H7 (cell line): ENCODE data around the gene ESPNL. TPM values are rescaled to one million over a fixed set of nuclear protein-coding genes. Genes with fewer than 3 reads are reported as not detected.
A peak's percentile ranks its signal among the peaks of the same experiment; 100 is the strongest.
"Not testable (repeated sequence)": the region's sequence is repeated elsewhere in the genome, so short reads cannot be mapped to it uniquely, and the experiment has no call there.

ENCODE experiments used
- DNase-seq: peaks from one replicate; pipeline ENCODE4 v3.0.0; 2012
- H3K27me3 ChIP-seq: 2 replicates; pipeline ENCODE4 v1.6.0; 2011; ENCODE audit warnings: mild to moderate bottlenecking, low read length; ENCODE audit not compliant: control insufficient read depth, insufficient read depth
- H3K36me3 ChIP-seq: replicated peaks from 2 replicates; pipeline ENCODE4 v1.5.1; 2011; ENCODE audit warnings: low read length; ENCODE audit not compliant: control insufficient read depth, insufficient read depth
- H3K4me3 ChIP-seq: 2 replicates; pipeline ENCODE4 v1.5.1; 2011; ENCODE audit warnings: low read depth, mild to moderate bottlenecking, control low read depth, low read length, moderate library complexity; ENCODE audit not compliant: insufficient read depth
- total RNA-seq: library from RNA; depleted of rRNA; stranded (reverse); fragments of >200 nt; shearing (Covaris generic); gene quantifications from 2 replicates; pipeline ENCODE4 v1.2.3, GENCODE V29; 2014; rRNA removed

The ESPNL gene
- 0.81 and 1.5 TPM in 2 replicates for total RNA-seq

GRCh38 chr2:238100049-238100820 is at the start of gene ESPNL:
Gene ESPNL (plus strand): TSS chr2:238100340. CDS start chr2:238100420, 80 bp downstream.
- no peaks in the 10 kb centered on the region for H3K27me3 ChIP-seq
- DNase-seq = peak; percentile 73
- no peaks in the 10 kb centered on the region for H3K36me3 ChIP-seq
- H3K4me3 ChIP-seq = no peak within 1 kb of the TSS

GRCh38 chr2:238053191-238053776 is 46.9 kb upstream of the ESPNL start:
- no peak for DNase-seq

GRCh38 chr2:238055841-238056240 is 44.3 kb upstream of the ESPNL start:
- H3K4me3 ChIP-seq = no peak overlapping the region
- no peaks in the 10 kb centered on the region for H3K36me3 ChIP-seq
- H3K27me3 ChIP-seq = no peaks in the 10 kb centered on the region
- DNase-seq = no peak

More at GRCh38 chr2:238053191-238053776, 46.9 kb upstream of the ESPNL start:
- H3K27me3 ChIP-seq = no peaks in the 10 kb centered on the region
- H3K36me3 ChIP-seq = no peaks in the 10 kb centered on the region
- no peak overlapping the region for H3K4me3 ChIP-seq

DNA sequence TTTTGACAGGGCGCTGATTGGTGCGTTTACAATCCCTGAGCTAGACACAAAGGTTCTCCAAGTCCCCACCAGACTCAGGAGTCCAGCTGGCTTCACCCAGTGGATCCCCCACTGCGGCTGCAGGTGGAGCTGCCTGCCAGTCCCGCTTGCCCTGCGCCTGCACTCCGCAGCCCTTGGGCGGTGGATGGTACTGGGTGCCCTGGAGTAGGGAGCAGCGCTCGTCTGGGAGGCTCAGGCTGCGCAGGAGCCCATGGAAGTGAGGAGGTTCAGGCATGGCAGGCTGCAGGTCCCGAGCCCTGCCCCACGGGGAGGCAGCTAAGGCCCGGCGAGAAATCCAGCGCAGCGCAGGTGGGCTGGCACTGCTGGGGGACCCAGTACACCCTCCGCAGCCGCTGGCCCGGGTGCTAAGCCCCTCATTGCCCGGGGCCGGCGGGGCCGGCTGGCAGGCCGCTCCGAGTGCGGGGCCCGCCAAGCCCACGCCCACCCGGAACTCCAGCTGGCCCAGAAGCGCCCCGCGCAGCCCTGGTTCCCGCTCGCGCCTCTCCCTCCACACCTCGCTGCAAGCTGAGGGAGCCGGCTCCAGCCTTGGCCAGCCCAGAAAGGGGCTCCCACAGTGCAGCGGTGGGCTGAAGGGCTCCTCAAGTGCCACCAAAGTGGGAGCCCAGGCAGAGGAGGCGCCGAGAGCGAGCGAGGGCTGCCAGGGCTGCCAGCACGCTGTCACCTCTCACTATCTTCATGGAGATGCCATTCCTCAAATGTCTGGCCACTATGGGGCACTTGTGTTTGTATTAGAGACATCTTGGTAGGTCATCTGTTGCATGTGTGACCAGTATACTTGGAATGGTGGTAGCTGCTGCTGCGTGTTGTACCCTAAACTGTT is 42.2 kb upstream of the ESPNL start:
- not testable (repeated sequence) for H3K27me3 ChIP-seq, H3K4me3 ChIP-seq, H3K36me3 ChIP-seq, DNase-seq

DNA sequence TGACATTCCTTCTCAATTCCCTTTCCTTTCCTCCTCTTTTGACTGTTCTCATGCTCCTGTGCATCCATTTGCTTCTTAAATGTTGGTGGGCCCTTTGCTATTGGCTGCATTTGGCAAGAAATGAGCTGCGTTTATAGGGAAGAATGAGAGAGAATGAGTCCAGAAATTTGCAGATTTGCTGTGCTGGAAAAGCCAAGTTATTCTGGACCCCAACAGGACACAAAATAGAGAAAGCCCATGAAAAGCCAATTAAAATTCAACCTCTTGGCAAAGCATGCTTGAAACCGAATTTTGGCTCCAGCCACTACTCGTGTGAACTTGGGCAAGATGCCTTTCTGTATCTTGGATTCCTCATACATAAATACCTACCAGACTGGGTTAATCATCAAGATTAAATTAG is 40.6 kb upstream of the ESPNL start:
- H3K36me3 ChIP-seq = peaks cover 4% of the 10 kb centered on the region

DNA sequence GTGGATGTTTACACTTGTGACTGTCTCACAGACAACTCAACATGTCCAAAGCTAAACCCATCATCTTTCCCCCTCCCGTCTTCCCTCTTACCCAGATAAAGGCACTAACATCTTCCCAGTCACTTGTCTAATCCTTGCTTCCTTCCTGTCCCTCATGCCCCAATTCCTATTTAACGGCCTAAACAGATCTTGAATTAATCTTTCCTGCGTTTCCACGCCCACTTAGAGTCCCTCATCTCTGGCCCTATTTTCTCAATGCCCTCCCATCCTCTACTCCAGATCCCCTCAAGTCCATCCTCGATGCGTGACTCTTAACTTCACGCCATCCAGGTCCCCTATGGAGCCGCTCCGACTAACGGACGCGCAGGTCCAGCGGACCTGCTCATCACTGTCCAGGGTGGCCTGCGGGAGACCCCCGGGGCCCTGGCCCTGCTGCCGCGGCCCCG is 40.0 kb upstream of the ESPNL start:
- Histone ChIP-seq H3K4me3 (peak overlapping the region; percentile 86), H3K36me3 (peaks cover 5% of the 10 kb centered on the region), H3K27me3 (no peaks in the 10 kb centered on the region)
- no peak for DNase-seq

More for the DNA sequence above, 40.6 kb upstream of the ESPNL start:
- DNase-seq = no peak
- H3K4me3 ChIP-seq = no peak overlapping the region
- no peaks in the 10 kb centered on the region for H3K27me3 ChIP-seq

DNA sequence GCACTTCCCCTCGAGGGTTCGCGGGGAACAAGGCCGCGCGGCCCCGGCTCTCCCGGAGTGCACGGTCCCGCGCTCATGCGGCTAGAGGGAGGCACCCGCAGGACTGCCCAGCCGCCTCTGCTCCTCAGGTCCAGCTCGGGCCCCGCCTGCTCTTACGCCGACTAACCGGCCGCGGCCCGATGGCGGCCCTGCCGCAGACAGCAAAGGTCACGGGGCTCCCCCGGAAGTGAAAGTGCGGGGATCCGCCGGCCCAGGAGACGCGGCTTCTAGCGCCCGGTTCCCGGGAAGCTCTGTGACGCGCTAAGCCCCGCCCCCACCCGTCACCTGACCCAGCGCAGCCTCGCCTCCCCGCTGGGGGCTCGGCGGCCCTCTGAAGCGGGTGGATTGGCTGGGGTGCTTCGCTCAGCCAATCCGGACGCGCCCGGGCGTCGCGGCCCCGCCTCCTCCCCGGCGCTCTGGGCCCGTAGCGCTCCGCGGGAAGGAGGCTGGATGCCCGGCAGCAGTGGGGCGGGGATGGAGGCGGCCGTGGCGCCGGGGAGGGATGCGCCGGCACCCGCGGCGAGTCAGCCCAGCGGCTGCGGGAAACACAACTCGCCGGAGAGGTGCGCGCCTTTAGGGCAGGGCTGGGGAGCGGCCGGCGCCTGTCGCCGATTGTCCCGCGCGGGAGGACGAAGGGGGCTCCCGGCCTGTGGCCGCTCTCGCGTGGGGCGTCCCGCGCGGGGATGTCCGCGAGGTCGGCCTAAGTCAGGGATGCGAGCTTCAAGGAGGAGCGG is 39.4 kb upstream of the ESPNL start, which contains the start of gene SCLY:
SCLY (plus strand) TSS at position 460 of the 773 bp plus-strand sequence; CDS start at position 514, 54 bp downstream.
- Histone ChIP-seq H3K4me3 (peak within 1 kb of the TSS; percentile 99), H3K27me3 (no peaks in the 10 kb centered on the region), H3K36me3 (peaks cover 5% of the 10 kb centered on the region)
- peak; percentile 100 for DNase-seq

- H3K27me3 ChIP-seq = no peaks in the 10 kb centered on the region
- peak overlapping the region; percentile 99 for H3K4me3 ChIP-seq
- peaks cover 6% of the 10 kb centered on the region for H3K36me3 ChIP-seq
- DNase-seq = peak; percentile 73
Measured at GRCh38 chr2:238061315-238062202, 38.6 kb upstream of the ESPNL start.

- no peaks in the 10 kb centered on the region for H3K27me3 ChIP-seq
- peaks cover 15% of the 10 kb centered on the region for H3K36me3 ChIP-seq
- no peak overlapping the region for H3K4me3 ChIP-seq
- no peak for DNase-seq
Measured at GRCh38 chr2:238063414-238064189, 36.5 kb upstream of the ESPNL start.

DNA sequence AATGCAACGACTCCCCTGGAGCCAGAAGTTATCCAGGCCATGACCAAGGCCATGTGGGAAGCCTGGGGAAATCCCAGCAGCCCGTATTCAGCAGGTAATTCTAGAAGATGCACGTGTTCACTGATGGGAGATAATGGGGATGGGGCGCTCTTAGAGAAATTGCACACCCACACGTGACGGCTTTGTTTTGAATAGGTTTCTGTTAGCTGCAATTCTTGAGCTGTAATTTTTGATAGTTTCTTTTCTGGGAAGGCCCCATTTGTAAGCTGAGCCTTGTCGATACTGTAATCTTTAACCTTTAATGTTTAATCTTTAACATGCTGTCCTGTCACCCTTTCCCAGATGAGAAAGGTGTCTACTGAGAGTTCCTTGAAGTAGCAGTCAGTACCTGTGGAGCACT is 35.8 kb upstream of the ESPNL start:
- no peaks in the 10 kb centered on the region for H3K27me3 ChIP-seq
- no peak overlapping the region for H3K4me3 ChIP-seq
- H3K36me3 ChIP-seq = peaks cover 21% of the 10 kb centered on the region
- DNase-seq = no peak

- DNase-seq = no peak
- Histone ChIP-seq H3K36me3 (peaks cover 26% of the 10 kb centered on the region), H3K27me3 (no peaks in the 10 kb centered on the region), H3K4me3 (no peak overlapping the region)
Measured at GRCh38 chr2:238065071-238065846, 34.9 kb upstream of the ESPNL start.

DNA sequence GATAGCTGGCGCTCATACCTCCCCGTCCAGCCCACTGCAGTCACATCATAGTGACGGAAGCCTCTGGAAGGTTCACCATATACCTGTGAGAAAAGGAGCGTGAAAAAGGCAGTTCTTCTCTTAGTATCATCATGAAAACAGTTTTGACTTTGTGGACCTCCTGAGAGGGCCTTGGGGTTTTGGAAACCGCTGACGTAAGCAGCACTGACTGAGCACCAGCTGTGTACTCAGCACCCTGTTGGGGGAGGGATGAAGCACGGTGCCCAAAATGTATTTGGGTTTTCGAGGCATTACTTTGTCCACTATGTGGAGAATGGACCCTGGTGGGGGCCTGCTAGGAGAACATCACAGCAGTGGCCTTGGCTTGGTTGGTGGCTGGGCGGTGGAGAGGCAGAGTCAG is 33.9 kb upstream of the ESPNL start:
- DNase-seq = no peak
- Histone ChIP-seq H3K27me3 (no peaks in the 10 kb centered on the region), H3K4me3 (no peak overlapping the region), H3K36me3 (peaks cover 26% of the 10 kb centered on the region)
